SK-N-MC (cell line): ENCODE measurements around the gene FAM110A.

ENCODE experiments used
- EZH2 ChIP-seq: fragments of 200-600 bp; sonication (generic); IDR thresholded peaks from one replicate; pipeline ENCODE4 v1.6.1; 2017; ENCODE audit warnings: antibody characterized with exemption
- FOXP2 ChIP-seq: optimal IDR thresholded peaks from 2 replicates; pipeline ENCODE3; 2011; ENCODE audit warnings: mild to moderate bottlenecking, moderate library complexity; ENCODE audit not compliant: insufficient read depth; ENCODE audit errors: extremely low read length, control extremely low read depth
- POLR2AphosphoS5 ChIP-seq: IDR thresholded peaks from 2 replicates; pipeline ENCODE4 v1.6.1; 2012; ENCODE audit warnings: mild to moderate bottlenecking, low read depth, low read length, borderline replicate concordance

DNA sequence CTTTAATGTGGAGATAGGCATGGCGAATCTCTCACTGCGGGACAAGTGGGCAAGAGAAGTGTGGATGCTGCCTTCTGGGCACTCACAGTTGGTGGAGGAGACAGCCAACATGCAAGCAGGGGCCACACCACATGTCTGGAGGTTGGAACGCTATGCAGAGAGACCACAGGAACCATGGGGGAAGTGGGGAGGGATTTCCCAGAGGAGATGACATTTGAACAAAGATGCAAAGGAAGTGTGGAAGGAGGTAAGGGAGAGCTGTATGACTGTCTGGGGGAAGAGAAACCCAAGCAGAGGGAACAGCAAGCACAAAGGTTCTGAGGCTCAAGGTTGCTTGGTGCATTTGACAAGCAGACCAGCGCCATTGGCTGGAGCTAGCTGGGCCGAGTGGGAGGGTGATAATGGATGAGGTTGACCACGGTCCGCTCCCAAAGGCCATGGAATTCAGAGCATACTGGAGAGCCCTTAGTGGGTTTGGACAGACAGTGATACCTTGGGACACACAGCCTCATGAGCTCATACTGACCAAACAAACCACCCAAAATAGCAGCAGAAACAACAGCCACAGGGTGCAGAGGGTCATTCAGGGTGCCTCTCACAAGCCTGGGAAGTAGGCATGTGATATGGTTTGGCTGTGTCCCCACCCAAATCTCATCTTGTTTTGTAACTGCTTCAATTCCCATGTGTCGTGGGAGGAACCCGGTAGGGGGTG lies 7.6 kb upstream of the FAM110A start:
- TF ChIP-seq EZH2 (no peak), POLR2AphosphoS5 (no peak), FOXP2 (no peak)
